ENCODE data around the gene LMAN2.
"Not testable (repeated sequence)": the region's sequence is repeated elsewhere in the genome, so short reads cannot be mapped to it uniquely, and the experiment has no call there.

The LMAN2 gene

DNA sequence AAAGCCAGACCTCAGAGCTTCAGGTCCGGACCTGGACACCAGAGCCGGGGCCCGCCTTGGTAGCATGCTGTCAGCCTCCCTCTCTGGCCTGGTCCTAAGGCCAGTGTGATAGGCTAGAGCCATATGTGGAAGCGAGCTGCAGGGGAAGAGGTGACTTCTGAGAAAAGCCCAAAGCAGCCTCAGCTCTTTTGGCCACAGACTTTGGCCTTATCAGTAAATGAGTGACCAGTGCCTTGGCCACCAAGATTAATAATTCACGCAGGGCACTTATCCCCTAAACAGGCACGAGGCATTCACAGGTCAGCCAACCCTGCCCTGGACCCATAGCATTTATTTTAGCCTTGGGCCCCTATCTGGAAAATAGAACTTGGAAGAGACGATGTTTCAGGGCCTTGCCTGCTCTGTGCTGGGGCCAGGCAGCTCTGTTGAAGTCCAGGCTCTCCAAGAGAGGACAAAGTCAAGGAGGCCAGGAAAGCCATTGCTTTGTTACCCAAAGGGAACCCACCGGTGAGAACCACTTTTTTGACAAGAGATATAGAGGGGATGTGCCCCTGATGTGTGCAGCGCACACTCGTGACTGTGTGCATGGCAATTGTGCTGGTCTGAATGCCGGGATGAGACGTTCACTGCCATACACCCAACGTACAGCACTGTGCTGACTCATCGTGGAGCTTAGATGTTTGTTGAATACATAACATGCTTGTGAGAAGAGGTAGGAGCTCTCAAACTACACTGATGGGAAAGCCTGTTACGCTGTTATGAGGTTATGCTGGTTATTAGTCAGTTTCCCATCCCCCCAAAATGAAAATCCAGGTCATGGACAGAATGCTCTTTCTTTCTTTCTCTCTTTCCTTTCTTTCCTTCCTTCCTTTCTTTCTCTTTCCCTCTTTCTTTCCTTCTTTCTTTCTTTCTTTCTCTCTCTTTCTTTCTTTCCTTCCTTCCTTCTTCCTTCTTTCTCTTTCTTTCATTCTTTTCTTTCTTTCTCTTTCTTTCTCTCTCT is 27.7 kb upstream of the LMAN2 start:
- peak in 1 of 2 experiments; percentile 45 for DNase-seq

DNA sequence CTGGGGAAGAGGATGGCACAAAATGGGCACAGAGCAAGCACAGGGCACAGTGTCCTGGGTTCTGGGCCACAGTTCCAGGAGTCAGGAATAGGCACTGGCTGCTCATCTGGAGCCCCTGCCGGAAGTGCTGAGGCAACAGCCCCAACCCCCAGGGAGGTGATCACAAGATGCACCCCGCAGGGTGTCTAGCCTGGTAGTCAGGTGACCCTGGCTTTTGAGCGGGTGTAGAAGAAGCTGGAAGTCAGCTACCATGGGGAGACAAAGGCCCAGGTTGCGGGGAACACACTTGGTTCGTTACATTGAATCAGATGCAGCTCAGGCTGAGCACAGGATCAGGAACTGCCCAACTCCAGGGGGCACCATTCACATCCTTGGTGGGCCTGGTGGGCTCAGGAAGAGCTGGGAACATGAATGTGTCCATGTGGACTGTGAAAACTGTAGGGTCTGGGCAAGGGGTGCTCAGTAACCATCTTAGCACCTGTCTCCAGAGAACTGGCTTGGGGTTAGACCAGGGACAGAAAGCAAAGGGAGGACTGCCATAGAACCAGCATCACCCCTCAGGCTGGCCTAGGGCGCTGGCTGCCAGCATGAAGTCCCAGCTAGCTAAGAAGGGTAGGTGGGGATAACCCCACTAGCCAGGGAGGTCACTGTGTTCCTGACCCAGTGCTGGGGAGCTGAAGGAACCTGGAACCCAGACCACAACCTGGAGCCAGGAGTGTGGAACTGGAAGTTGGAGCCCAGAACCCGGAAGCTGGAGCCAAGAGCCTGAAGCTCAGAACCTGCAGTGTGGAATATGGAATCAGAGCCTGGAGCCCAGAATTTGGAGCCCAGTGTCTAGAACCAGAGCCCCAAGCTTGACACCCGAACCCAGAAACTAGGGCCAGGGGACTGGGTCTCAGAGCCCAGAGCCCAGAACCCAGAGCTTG is 26.6 kb upstream of the LMAN2 start:
- DNase-seq: no peak

DNA sequence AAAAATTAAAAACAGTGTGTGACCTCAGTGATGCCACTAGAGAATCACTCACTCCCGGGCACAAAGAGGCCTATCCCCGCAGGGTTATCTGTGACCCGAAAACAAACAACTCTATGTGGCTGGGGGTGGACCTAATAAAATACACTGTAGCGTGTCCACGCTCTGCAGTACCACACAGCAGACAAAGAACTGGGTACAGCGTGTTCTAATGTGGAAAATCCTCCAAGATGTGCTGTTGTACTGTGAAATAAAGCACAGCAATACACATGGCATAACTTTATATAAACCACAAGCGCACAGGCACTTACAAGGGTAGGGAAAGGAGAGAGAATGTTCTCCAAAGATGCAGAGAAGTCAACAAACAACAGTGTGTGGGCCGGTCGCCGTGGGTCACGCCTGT is 24.6 kb upstream of the LMAN2 start:
- DNase-seq: no peak

DNA sequence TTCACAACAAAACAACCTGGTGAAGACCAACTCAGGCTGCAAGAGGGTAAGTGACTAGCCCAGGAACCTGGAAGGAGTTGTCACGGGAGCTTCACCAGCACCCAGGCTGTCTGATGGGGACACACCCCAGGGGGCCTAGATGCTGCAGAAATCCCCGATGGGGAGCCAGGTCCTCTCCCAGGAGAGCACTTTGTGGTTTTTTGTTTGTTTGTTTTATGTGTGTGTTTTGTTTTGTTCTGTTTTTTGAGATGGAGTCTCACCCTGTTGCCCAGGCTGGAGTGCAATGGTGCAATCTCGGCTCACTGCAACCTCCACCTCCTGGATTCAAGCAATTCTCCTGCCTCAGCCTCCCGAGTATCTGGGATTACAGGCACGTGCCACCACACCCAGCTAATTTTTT is 24.0 kb upstream of the LMAN2 start:
- DNase-seq: not testable (repeated sequence)

DNA sequence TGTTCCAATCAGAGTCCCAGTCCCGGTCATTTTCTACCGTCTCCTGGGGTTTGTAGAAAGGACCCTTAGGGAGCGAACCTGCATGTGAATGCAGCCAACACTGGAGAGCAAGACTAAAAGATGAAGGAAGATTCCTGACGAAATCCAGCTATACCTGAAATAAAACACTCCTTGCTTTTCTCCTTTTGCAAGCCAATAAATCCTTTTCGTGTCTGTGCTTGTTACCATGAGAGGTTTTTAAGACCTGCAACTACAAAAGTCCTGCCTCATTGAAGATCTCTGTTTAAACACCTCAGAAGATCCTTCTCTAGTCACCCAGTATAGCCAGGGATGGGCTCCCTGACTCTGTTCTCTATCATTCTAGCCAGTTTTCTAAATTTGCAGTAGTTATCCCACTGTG is 22.7 kb upstream of the LMAN2 start:
- no peak for DNase-seq

DNA sequence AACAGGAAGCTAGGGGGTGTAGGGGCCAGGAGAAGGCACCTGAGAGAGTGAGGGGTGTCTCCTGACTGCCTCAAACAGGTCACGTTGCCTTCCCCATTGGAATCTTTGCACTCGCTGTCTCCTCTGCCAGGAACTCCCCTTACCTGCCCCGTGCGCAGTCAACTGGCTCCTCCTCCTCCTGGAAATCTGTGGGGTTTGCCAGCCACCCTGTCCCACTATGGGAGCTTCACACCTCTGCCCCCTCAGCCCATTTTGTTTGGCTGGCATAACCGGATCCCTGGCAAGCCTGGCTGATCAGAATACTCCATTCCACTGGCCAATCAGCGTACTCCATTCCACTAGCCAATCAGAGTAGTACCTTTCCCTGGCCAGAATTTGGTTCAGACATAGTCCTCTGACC is 22.3 kb upstream of the LMAN2 start:
- DNase-seq: no peak

DNA sequence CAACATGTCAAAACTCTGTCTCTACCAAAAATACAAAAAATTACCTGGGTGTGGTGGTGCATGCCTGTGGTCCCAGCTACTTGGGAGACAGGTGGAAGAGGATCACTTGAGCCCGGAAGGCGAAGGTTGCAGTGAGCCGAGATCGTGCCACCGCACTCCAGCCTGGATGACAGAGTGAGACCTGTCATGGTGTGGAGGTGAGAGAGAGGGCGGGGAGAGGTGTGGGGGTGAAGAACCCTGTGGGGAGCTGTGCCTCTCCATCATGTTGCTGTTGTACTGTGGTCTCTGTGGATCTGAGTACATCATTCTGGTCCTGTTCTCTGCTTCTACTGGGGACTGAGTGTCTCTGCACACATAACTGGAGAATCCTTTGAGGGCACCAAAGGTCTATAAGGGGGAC is 21.4 kb upstream of the LMAN2 start:
- no peak for DNase-seq

DNA sequence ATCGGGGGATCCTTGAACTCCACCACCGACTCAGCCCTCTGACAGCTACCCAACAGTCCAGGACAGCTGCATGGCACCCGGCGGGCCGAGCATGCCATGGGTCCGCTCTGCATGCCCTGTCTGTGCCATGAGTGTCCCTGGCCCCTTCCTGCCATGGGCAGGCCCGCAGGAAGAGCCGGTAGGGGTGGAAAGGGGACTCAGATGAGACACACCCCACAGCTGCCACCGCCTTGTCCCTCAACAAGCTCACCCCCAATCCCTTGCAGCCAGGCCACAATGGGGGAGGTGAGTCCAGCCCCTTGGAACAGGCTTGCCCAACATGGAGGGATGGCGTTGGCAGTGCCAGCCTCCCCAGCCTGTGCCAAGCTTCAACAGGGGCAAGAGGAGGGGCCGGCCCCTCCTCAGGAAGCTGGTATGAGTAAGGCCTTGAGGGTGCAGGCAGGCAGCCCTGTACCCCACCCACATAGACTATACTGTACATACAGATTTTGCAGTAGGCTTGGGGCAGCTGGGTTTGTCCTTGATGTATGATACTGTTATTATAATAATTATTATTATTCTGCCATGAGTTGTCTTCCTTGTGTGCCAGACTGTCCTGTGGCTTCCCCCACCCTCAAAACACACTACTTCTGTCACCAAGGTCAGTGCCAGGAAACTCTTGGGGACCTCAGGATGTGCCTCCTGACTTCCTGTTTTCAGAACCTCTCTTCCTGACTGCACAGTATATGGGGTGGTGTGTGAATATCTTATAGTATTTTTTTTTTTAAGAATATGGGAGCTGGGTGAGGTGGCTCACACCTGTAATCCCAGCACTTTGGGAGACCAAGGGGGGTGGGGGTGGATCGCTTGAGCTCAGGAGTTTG is 20.8 kb upstream of the LMAN2 start:
- no peak for DNase-seq

DNA sequence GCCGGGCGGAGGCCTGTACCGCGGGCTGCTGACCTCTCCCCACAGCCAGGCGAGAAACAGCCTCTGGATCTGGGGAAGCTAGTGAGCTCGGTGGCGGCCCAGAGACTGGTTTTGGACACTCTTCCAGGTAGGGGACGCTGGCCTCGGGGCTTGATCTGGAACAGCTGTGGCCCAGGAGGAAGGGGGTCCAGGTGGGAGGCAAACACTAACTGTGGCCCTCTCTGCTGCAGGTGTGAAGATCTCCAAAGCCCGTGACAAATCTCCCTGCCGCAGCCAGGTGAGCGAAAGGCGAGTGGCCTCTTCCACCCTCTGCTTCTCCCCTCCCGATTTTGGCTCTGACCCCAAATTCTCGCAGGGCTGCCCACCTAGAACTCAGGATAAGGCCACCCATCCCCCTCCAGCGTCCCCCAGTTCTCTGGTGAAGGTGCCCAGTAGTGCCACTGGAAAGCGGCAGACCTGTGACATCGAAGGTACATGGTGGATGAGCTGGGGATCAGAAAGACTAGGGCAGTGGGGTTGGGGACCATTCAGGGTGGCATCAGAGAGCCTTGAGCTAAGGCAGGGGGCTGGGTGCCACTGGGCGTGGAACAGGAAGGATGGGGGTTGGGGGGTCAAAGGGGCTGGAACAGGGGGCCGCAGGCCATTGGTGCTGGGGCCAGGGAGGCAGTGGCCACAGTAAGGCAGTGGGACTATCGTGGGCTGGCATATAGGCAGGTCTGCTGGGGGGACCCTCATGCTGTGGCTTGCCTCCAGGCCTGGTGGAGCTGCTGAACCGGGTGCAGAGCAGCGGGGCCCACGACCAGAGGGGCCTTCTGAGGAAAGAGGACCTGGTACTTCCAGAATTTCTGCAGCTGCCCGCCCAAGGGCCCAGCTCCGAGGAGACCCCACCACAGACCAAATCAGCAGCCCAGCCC is 19.9 kb upstream of the LMAN2 start:
- no peak for DNase-seq

DNA sequence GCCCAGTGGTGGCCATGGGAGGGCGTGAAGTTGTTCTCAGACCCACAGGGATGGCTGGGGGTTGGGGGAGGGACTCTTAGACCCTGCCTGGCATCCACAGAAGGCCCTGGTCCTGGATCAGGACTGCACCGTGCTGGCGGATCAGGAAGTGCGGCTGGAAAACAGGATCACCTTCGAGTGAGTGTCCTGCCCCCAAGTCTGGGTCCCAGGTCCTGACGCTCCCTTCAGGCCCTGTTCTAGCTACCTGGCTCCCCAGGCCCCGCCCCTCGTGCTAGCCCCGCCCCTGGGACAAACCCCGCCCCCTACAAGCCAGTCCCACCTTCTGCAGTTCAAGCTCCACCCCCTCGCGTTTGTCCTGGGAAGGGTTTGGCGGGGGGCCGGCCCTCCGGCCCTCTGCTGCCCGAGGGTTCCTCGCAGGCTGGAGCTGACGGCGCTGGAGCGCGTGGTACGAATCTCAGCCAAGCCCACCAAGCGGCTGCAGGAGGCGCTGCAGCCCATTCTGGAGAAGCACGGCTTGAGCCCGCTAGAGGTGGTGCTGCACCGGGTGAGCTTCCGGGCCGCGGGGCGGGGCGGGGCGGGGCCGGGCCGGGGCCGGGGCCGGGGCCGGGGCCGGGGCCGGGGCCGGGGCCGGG is 19.1 kb upstream of the LMAN2 start:
- peak; percentile 54 to 61 for DNase-seq

DNA sequence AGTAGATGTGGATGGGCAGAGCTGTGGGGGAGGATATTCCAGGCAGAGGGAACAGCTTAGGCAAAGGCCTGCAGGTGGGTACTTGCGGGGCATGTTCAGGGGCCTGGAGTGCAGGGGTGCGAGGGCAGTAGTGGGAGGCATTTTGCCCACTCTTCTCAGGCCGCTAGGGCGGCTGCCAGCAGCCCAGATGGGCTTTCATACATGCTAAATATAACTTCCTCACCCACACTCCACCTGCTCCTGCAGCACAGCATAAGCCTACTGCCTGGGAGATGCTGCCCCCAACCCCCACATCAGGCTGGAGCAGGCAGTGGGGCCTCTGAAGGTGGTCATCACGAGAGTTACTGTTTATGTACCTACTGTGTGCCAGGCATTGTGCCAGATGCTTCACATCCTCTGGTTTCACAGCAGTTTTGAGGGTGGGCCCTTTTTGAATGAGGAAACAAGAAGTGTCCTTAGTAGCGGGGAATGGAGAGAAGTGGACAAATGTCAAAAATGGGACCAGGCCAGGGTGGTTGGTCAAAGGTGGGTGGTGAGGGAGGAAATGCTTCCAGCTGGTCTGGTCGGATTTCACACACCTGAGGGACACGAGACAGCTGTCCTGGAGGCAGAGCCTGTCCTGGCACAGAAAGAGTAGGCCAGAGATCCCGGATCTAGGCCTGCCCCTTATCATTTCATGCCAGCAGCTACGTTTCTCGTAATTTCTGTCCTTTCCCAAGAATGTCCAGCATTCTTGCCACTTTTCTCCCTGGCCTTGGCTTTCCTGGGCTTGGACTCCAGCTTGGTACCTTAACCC is 18.4 kb upstream of the LMAN2 start:
- DNase-seq: no peak

DNA sequence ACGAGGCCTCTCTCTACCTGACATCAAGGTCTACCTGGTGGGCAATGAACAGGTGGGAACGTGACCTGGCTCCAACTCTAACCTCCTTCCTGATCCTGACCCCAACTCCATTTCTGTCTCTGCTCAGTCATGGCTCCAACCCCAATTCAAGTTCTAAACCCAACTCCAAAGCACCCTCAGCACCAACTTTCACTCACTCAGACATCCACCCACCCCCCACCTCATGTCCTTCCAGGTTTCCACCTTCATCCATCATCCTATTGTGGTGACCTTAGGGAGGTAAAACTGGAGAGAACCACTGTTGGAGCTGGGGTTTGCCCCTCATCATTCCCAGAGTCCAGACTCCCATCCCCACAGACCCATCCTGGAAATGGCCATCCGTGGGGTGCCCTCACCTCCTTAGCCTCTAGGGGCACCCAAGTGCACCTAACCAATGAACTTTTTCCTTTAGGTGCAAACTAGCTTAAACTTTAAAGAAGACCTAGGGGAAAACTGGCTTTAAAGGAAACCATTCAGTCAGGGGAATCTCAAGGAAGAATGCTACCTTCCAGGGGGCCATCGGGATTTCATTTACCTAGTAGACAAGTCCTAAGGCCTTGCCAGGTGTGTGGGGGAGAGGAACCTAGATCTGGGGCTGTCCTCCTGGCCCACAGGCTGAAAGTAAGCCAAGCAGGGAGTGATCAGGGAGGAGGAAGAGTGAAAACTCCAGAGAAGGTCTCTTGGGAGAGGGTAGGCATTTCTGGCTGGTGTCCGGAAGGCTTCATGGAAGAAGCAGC is 17.6 kb upstream of the LMAN2 start:
- DNase-seq: peak in 1 of 2 experiments; percentile 56

DNA sequence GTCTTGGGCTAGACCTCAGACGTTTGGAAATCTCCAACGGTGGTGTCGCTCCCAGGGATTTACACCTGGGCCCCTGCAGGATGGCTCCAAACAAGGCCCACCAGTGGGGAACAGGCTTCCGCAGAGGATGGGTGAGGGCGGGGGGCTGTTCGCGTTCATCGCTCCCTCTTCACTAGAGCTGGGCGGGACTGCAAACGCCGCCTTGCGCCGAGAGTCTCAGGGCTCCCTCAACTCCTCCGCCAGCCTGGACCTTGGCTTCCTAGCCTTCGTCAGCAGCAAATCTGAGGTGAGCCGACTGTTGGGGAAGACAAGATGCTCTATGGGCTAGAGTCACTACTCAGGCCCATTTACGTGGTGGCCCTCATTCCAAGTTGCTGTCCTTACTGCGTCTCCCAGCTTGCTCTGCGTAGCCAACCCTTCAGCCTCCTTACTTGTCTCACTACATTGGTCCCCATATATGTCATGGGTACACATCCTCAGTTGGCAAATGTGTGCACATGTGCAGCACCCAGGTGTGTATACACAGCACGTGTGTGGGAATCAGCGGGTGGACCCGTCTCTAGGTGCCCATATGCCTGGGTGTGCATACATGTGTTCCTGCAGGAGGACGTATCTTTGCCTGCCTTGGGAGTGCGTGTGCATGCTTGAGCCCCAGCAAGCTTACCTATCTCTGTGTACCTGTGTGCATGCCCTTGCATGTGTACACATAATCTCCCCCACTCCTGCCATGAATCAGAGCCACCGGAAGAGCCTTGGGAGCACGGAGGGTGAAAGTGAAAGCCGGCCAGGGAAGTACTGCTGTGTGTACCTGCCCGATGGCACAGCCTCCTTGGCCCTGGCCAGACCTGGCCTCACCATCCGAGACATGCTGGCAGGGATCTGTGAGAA is 16.8 kb upstream of the LMAN2 start:
- no peak for DNase-seq

DNA sequence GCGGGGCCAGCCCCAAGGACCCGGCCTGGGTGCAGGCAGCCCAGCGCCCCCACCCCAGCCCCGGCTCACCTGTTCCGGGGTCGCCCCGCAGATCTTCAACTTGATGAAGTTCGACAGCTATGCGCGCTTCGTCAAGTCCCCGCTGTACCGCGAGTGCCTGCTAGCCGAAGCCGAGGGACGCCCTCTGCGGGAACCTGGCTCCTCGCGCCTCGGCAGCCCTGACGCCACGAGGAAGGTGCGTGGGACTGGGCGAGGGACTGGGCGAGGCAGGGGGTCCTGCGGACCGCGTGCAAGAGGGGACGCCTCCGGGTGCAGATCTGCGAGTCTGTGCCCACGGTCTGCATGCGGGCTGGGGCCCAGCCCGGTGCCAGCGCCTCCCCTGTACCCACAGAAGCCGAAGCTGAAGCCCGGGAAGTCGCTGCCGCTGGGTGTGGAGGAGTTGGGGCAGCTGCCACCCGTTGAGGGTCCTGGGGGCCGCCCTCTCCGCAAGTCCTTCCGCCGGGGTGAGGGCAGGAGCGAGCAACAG is 15.9 kb upstream of the LMAN2 start:
- no peak for DNase-seq

DNA sequence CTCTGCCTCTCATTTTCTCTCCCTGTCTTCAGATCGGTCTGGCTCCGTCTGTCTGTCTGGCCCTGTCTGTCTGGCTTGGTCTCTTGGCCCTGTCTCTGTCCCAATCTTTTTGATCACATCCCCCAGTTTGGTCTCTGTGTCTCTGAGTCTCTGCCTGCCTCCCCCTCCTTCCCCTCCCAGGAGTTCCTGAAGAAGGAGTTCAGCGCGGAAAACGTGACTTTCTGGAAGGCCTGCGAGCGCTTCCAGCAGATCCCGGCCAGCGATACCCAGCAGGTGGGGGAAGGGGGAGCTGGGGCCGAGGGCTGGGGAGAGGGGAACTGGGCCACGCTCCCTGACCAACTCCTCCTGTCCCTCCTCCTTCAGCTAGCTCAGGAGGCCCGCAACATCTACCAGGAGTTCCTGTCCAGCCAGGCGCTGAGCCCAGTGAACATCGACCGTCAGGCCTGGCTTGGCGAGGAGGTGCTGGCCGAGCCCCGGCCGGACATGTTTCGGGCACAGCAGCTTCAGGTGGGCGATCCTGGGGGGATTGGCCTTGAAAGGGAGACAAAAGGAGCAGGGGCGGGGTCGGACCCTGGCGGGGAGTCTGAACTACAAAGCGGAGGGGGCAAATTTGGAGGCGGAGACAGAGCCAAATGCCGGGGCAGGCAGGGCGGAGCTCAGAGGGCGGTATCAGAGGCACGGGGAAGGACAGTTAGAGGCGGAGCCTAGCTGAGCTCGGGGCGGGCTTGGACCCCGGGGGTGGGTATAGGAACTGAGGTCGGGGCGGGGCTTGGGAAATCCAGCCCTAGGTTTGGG is 15.3 kb upstream of the LMAN2 start:
- no peak for DNase-seq

DNA sequence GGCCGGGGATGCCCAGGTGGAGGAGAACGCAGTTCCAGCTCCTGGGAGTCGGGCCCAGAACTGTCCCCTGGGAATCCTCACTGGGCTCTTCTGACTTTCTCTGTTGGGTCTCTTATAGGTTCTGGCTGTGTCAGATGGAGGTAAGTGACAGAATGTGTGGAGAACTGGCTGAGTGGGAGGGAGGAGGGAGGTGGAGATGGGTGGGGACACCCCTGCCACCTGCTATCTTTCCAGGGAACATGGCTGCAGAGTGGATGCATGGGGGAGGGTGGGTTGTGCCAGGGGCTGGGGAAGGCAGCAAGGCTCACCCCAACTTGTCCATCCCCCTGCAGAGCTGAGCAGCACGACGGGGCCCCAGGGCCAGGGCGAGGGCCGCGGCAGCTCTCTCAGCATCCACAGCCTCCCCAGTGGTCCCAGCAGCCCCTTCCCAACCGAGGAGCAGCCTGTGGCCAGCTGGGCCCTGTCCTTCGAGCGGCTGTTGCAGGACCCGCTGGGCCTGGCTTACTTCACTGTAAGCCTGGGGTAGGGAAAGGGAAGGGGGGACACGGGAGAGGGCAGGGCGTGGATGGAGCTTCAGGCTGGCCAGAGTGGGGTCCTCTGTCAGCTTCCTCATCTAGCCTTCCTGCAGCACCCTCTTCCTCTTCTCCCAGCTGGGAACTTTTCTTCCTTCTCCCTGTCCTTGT is 14.5 kb upstream of the LMAN2 start:
- no peak for DNase-seq

All from activated T-cell treated with anti-CD3 and anti-CD28 coated beads, Interleukin-2, amount 50 U/mL, for 48 hours (primary cell).